Body of pancreas (tissue), 4 donors: ENCODE measurements around the gene MKNK2.

Experiments
- CTCF ChIP-seq, 7 experiments: fragments of 450-650 bp in 4 of 7; fragments of 200-600 bp in 3 of 7; sonication (generic) in 3 of 7; IDR thresholded peaks; one replicate each; pipeline ENCODE4 v1.5.1; 2016 to 2019; ENCODE audit warnings: antibody characterized with exemption in 7 of 7
- POLR2A ChIP-seq, 3 donors: fragments of 450-650 bp; IDR thresholded peaks; one replicate each; pipeline ENCODE4 v1.6.1; 2016; ENCODE audit warnings: antibody characterized with exemption in 3 of 3, mild to moderate bottlenecking in 2 of 3

GRCh38 chr19:2099937-2100718, 49.1 kb upstream of the MKNK2 start:
- TF ChIP-seq POLR2A (IDR thresholded peaks at IDR 0.05), result no peak
- no peak for TF ChIP-seq CTCF (IDR thresholded peaks at IDR 0.05)
